ENCODE data around the gene FMO1. TPM values are rescaled to one million over a fixed set of nuclear protein-coding genes. Genes with fewer than 3 reads are reported as not detected.

Gene FMO1
- total RNA-seq, 1 experiment from 2014 or later, result not detected

DNA sequence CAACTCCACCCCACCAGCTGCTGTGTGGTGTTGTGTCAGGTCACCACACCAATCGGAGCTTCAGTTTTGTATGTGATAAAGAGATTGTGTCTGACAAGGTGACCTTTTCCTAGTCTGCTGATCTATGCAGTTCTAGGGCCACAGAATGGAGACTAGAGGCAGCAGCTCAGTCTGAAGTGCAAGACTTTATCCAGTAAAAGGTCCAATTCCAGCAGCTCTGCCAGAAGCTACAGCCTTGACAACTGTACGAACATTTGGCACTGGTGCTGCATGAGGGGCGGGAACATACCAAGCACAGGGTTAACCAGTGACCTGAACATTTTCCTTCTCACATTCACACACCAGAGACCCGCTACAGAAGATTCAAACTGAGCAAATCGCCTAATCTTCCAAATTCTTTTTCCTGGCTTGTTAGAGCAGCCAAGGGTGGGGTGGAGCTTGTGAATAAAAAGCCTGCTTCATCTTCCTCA, 9.3 kb downstream of the FMO1 start:
- Histone ChIP-seq H2BK120ac (ENCODE audit: low read depth, low read length, poor library complexity, severe bottlenecking) (no peak overlapping the region), H3K4ac (ENCODE audit: low read depth, low read length) (no peak overlapping the region), H2BK20ac (ENCODE audit: low read depth, low read length, poor library complexity, severe bottlenecking) (no peak overlapping the region), H4K91ac (ENCODE audit: insufficient read length, low read depth, low read length) (no peak overlapping the region), H3K23ac (ENCODE audit: insufficient read length, low read depth, low read length) (no peak overlapping the region), H3K27ac (ENCODE audit: insufficient read length, low read depth, low read length) (no peak overlapping the region), H3K79me1 (ENCODE audit: insufficient read depth, low read depth, low read length, poor library complexity, severe bottlenecking) (no peaks in the 10 kb centered on the region), H2AK5ac (ENCODE audit: insufficient read length, low read length) (no peak overlapping the region), H3K79me2 (ENCODE audit: insufficient read depth, low read length) (no peaks in the 10 kb centered on the region), H3K4me1 (ENCODE audit: insufficient read depth, low read length) (peaks cover 6% of the 10 kb centered on the region; the same call in 1 of the 2 replicates), H3K27me3 (ENCODE audit: insufficient read depth, low read length) (no peaks in the 10 kb centered on the region), H3K4me2 (ENCODE audit: insufficient read depth, insufficient read length, low read length) (no peak overlapping the region), H2AFZ (ENCODE audit: low read length) (no peak overlapping the region), H4K5ac (ENCODE audit: insufficient read length, low read depth, low read length) (no peak overlapping the region), H3T11ph (ENCODE audit: low read length) (no peak overlapping the region), H2BK5ac (ENCODE audit: insufficient read length, low read length) (no peak overlapping the region), H2BK15ac (ENCODE audit: low read depth, low read length) (no peak overlapping the region), H4K20me1 (ENCODE audit: control insufficient read depth, insufficient read depth, insufficient read length) (no peaks in the 10 kb centered on the region), H3K18ac (ENCODE audit: insufficient read length, low read depth, low read length) (no peak overlapping the region), H3K56ac (ENCODE audit: insufficient read length, low read depth, low read length) (no peak overlapping the region), H3K23me2 (ENCODE audit: insufficient read length, low read depth, low read length, poor library complexity, severe bottlenecking) (no peaks in the 10 kb centered on the region), H3K14ac (ENCODE audit: insufficient read depth, low read length) (no peak overlapping the region), H2BK12ac (ENCODE audit: insufficient read length, low read depth, low read length) (no peak overlapping the region), H3K9ac (ENCODE audit: extremely low read depth, insufficient read length, low read length) (no peak overlapping the region), H3K9me3 (ENCODE audit: control insufficient read depth, low read depth, low read length) (no peaks in the 10 kb centered on the region), H4K8ac (replicated peaks; ENCODE audit: insufficient read length, low read depth, low read length) (no peak overlapping the region)
- WGBS (ENCODE audit: extremely low coverage, insufficient read length, low lambda C conversion rate), result no CpG with 5 or more reads among the region's 5 CpGs
- Mint-ChIP-seq H3K4me1 (peaks cover 19% of the 10 kb centered on the region in 2 experiments), H3K4me3 (no peak overlapping the region), H3K27me3 (ENCODE audit: low read depth) (no peaks in the 10 kb centered on the region; the same call in none of the 2 replicates), H3K36me3 (ENCODE audit: insufficient read depth in 1 of 3, low read depth in 3 of 3) (no peaks in the 10 kb centered on the region), H3K27ac (no peak overlapping the region), H3K9me3 (no peaks in the 10 kb centered on the region)
- TF ChIP-seq, protein P1, sequence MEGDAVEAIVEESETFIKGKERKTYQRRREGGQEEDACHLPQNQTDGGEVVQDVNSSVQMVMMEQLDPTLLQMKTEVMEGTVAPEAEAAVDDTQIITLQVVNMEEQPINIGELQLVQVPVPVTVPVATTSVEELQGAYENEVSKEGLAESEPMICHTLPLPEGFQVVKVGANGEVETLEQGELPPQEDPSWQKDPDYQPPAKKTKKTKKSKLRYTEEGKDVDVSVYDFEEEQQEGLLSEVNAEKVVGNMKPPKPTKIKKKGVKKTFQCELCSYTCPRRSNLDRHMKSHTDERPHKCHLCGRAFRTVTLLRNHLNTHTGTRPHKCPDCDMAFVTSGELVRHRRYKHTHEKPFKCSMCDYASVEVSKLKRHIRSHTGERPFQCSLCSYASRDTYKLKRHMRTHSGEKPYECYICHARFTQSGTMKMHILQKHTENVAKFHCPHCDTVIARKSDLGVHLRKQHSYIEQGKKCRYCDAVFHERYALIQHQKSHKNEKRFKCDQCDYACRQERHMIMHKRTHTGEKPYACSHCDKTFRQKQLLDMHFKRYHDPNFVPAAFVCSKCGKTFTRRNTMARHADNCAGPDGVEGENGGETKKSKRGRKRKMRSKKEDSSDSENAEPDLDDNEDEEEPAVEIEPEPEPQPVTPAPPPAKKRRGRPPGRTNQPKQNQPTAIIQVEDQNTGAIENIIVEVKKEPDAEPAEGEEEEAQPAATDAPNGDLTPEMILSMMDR (conservative IDR thresholded peaks at IDR 0.05), result no peak
- no peak for DNase-seq

Data from H9 (cell line).